ENCODE measurements around the gene GDF10. TPM values are rescaled to one million over a fixed set of nuclear protein-coding genes. Genes with fewer than 3 reads are reported as not detected.

The GDF10 gene
- polyA plus RNA-seq, 1 donor (not counting 4 experiments of a cell fraction or from before 2014, with no cell fraction given): not detected

DNA sequence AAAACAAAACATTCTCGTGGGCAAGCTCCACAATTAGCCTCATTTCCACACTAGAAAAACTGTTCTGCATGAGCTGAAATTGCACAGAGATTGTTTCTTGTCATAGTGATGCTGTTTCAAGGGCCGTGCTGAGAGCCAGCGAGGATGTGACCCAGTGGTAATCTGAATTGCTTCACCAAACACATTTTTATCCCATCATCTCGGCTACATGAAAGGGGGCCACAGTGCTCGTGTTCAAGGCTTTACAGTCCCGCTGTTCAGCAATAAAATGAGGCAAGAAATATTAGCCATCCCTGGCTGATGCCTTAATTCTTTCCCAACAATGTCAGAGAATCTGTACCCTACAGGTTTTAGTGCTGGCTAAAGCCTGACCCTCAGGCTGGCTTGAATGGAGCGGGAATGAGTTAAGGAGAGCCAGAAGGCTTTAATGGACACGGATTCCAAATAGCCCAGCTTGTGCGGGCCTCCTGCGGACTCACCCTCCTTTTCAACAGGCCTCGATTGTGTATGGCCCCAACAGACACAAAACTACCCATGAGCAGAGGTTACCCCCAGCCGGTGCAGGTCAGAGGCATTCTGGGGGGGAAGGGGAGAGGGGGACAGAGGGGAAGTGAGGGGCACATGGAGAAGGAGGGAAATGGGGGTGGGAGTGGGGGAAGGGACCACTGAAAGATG is 2.0 kb upstream of the GDF10 start:
- Histone ChIP-seq H4K20me1 (ENCODE audit: control insufficient read depth, extremely low read depth, insufficient read depth, low read length) (no peaks in the 10 kb centered on the region), H2AFZ (ENCODE audit: control insufficient read depth, low read length) (no peak overlapping the region), H3K9me3 (ENCODE audit: control insufficient read depth, low read depth, low read length) (no peaks in the 10 kb centered on the region), H3K4me2 (ENCODE audit: control insufficient read depth, extremely low read depth, insufficient read depth, low read depth, low read length) (no peak overlapping the region), H3K4me3 (ENCODE audit: control insufficient read depth in 2 of 3, extremely low read depth in 1 of 3, insufficient read depth in 2 of 3, low read depth in 1 of 3, low read length in 3 of 3) (no peak overlapping the region), H3K36me3 (ENCODE audit: control insufficient read depth in 2 of 2, extremely low read depth in 1 of 2, insufficient read depth in 2 of 2, low read length in 2 of 2) (no peaks in the 10 kb centered on the region), H3K4me1 (ENCODE audit: control insufficient read depth, extremely low read depth, insufficient read depth, low read length) (no peaks in the 10 kb centered on the region), H3K27ac (ENCODE audit: control insufficient read depth, insufficient read depth, low read length) (no peak overlapping the region), H3K27me3 (ENCODE audit: control insufficient read depth, extremely low read depth, insufficient read depth, low read length) (peaks cover 62% of the 10 kb centered on the region), H3K9ac (ENCODE audit: control insufficient read depth, extremely low read depth, insufficient read depth, low read length) (no peak overlapping the region), H3K9me1 (ENCODE audit: control insufficient read depth, extremely low read depth, insufficient read depth, low read length) (no peaks in the 10 kb centered on the region), H3K79me2 (ENCODE audit: control insufficient read depth, insufficient read depth, low read length) (no peaks in the 10 kb centered on the region)
- no peak for FAIRE-seq
- dilution Hi-C loops (cut with MboI; ENCODE audit: extremely low pct_ligation_motif_present, low sequenced_read_pairs): no loop called here
- TF ChIP-seq, protein P1, sequence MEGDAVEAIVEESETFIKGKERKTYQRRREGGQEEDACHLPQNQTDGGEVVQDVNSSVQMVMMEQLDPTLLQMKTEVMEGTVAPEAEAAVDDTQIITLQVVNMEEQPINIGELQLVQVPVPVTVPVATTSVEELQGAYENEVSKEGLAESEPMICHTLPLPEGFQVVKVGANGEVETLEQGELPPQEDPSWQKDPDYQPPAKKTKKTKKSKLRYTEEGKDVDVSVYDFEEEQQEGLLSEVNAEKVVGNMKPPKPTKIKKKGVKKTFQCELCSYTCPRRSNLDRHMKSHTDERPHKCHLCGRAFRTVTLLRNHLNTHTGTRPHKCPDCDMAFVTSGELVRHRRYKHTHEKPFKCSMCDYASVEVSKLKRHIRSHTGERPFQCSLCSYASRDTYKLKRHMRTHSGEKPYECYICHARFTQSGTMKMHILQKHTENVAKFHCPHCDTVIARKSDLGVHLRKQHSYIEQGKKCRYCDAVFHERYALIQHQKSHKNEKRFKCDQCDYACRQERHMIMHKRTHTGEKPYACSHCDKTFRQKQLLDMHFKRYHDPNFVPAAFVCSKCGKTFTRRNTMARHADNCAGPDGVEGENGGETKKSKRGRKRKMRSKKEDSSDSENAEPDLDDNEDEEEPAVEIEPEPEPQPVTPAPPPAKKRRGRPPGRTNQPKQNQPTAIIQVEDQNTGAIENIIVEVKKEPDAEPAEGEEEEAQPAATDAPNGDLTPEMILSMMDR (optimal IDR thresholded peaks at IDR 0.05 in 1 of 3, IDR thresholded peaks at IDR 0.05 in 1 of 3, conservative IDR thresholded peaks at IDR 0.05 in 1 of 3; ENCODE audit: extremely low read depth in 1 of 3, insufficient read depth in 2 of 3, low read length in 3 of 3): no peak
- no peak for DNase-seq (ENCODE audit: low read depth, low spot score)

DNA sequence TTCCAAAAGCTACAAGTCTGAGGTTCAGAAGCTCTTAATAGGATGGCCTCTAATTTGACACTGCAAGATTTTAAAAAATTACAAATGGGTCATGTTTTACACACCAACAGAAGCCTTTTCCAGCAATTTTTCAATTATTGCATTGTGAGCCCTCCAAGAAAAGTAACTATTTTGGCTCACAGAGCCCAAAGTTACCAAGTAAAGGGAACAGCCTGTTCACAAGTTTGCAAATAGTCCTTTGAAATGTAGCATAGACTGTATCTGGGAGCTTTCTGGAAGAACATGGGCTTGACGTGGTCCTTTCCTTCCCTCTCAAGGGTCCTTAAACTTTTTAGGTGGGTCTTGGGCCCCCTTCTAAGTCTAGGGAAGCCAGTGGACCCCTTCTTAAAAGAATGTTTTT is 1.3 kb upstream of the GDF10 start:
- DNase-seq (ENCODE audit: low read depth, low spot score): no peak
- no peak overlapping the region for H2AFZ ChIP-seq (ENCODE audit: control insufficient read depth, low read length)
- peaks cover 62% of the 10 kb centered on the region for H3K27me3 ChIP-seq (ENCODE audit: control insufficient read depth, extremely low read depth, insufficient read depth, low read length)
- no peak overlapping the region for H3K4me2 ChIP-seq (ENCODE audit: control insufficient read depth, extremely low read depth, insufficient read depth, low read depth, low read length)
- no peak overlapping the region for H3K27ac ChIP-seq (ENCODE audit: control insufficient read depth, insufficient read depth, low read length)
- dilution Hi-C loops (cut with MboI; ENCODE audit: extremely low pct_ligation_motif_present, low sequenced_read_pairs): no loop called here
- no peak for FAIRE-seq
- no peaks in the 10 kb centered on the region for H3K9me1 ChIP-seq (ENCODE audit: control insufficient read depth, extremely low read depth, insufficient read depth, low read length)
- H3K9ac ChIP-seq (ENCODE audit: control insufficient read depth, extremely low read depth, insufficient read depth, low read length): no peak overlapping the region
- H3K4me3 ChIP-seq (ENCODE audit: control insufficient read depth in 2 of 3, extremely low read depth in 1 of 3, insufficient read depth in 2 of 3, low read depth in 1 of 3, low read length in 3 of 3): no peak overlapping the region
- H3K79me2 ChIP-seq (ENCODE audit: control insufficient read depth, insufficient read depth, low read length): no peaks in the 10 kb centered on the region
- H3K36me3 ChIP-seq (ENCODE audit: control insufficient read depth in 2 of 2, extremely low read depth in 1 of 2, insufficient read depth in 2 of 2, low read length in 2 of 2): no peaks in the 10 kb centered on the region
- no peaks in the 10 kb centered on the region for H4K20me1 ChIP-seq (ENCODE audit: control insufficient read depth, extremely low read depth, insufficient read depth, low read length)
- TF ChIP-seq, protein P1 (optimal IDR thresholded peaks at IDR 0.05 in 1 of 3, IDR thresholded peaks at IDR 0.05 in 1 of 3, conservative IDR thresholded peaks at IDR 0.05 in 1 of 3; ENCODE audit: extremely low read depth in 1 of 3, insufficient read depth in 2 of 3, low read length in 3 of 3): no peak
- no peak for TF ChIP-seq EZH2 (IDR thresholded peaks at IDR 0.05; ENCODE audit: low read length)
- H3K4me1 ChIP-seq (ENCODE audit: control insufficient read depth, extremely low read depth, insufficient read depth, low read length): no peaks in the 10 kb centered on the region
- H3K9me3 ChIP-seq (ENCODE audit: control insufficient read depth, low read depth, low read length): no peaks in the 10 kb centered on the region

All from keratinocyte (primary cell).